Measurements from ENCODE around the gene MYL6B.

Gene MYL6B

DNA sequence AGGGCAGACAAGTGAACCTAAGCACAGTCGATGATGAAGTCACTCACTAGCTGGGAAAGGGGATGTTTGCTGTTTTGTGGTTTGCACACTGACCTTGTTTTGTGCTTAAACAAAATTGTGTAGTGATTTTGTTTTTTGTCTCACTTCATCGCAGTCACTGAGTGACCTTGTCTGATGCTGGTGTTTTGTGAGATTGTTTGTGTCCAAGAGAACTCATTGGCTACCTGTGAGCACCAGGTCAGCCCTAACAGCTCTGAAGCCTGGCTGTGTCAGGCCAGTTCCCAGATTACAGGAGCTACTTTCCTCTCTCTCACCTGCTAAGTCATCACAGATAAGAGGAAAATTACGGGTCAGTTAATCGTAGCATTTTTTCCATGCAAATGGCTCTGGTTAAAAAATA is 28.3 kb upstream of the MYL6B start:
- Histone ChIP-seq H4K20me1 (ENCODE audit: control insufficient read depth, insufficient read depth, low read depth, low read length) (no peaks in the 10 kb centered on the region), H3K27ac (ENCODE audit: low read depth, low read length) (peak overlapping the region; percentile 6; the same call in 1 of the 2 replicates), H3K9me3 (ENCODE audit: control insufficient read depth, insufficient read depth, low read length) (no peaks in the 10 kb centered on the region), H3K4me2 (ENCODE audit: low read length) (no peak overlapping the region), H3F3A (ENCODE audit: control insufficient read depth, insufficient read depth) (peaks cover 28% of the 10 kb centered on the region), H3K9me2 (replicated peaks; ENCODE audit: control insufficient read depth, low read length) (no peaks in the 10 kb centered on the region), H3K4me3 (ENCODE audit: low read length) (no peak overlapping the region), H3K4me1 (ENCODE audit: control insufficient read depth, low read length) (peaks cover 53% of the 10 kb centered on the region), H3K27me3 (ENCODE audit: control insufficient read depth, low read length) (no peaks in the 10 kb centered on the region), H3K36me3 (ENCODE audit: control insufficient read depth, low read length) (peaks cover 22% of the 10 kb centered on the region), H3K79me2 (ENCODE audit: control insufficient read depth, low read length) (peaks cover 40% of the 10 kb centered on the region)
- no peak for TF ChIP-seq EZH2phosphoT487 (IDR thresholded peaks at IDR 0.05; ENCODE audit: borderline replicate concordance, low read length)
- TF ChIP-seq, protein P1, sequence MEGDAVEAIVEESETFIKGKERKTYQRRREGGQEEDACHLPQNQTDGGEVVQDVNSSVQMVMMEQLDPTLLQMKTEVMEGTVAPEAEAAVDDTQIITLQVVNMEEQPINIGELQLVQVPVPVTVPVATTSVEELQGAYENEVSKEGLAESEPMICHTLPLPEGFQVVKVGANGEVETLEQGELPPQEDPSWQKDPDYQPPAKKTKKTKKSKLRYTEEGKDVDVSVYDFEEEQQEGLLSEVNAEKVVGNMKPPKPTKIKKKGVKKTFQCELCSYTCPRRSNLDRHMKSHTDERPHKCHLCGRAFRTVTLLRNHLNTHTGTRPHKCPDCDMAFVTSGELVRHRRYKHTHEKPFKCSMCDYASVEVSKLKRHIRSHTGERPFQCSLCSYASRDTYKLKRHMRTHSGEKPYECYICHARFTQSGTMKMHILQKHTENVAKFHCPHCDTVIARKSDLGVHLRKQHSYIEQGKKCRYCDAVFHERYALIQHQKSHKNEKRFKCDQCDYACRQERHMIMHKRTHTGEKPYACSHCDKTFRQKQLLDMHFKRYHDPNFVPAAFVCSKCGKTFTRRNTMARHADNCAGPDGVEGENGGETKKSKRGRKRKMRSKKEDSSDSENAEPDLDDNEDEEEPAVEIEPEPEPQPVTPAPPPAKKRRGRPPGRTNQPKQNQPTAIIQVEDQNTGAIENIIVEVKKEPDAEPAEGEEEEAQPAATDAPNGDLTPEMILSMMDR (IDR thresholded peaks at IDR 0.05; ENCODE audit: low read depth, low read length, poor library complexity, severe bottlenecking) = no peak

DNA sequence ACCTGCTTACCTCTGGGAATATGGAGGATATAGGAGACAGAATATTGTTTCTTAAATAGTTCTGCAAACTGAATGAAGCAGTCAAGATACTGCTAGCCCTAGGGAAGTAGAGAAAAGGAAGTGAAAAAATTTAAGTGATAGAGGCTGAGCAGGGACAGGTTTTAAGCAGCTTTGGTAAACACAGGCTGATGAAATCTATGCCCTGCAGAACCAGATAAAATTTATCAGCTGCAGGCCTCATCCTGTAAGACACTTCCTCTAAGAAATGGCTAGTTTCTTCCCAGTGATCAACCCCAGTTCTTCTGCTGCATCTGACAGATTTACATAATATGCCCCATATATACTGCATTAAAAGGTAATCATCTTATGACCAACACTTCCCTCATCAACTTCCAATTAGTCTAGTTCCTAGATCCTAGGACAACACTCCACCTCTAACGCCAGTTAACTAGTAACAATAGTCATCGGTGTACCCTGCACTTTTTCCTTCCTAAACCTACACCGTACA is 25.6 kb upstream of the MYL6B start:
- peak overlapping the region; percentile 93 for H3K4me2 ChIP-seq (ENCODE audit: low read length)
- H3K36me3 ChIP-seq (ENCODE audit: control insufficient read depth, low read length) = peaks cover 20% of the 10 kb centered on the region
- H3K4me1 ChIP-seq (ENCODE audit: control insufficient read depth, low read length) = peaks cover 54% of the 10 kb centered on the region
- no peaks in the 10 kb centered on the region for H3K27me3 ChIP-seq (ENCODE audit: control insufficient read depth, low read length)
- peak overlapping the region; percentile 75 for H3K4me3 ChIP-seq (ENCODE audit: low read length)
- no peaks in the 10 kb centered on the region for H4K20me1 ChIP-seq (ENCODE audit: control insufficient read depth, insufficient read depth, low read depth, low read length)
- no peaks in the 10 kb centered on the region for H3K9me2 ChIP-seq (replicated peaks; ENCODE audit: control insufficient read depth, low read length)
- peaks cover 43% of the 10 kb centered on the region for H3K79me2 ChIP-seq (ENCODE audit: control insufficient read depth, low read length)
- peak overlapping the region; percentile 82 for H3K27ac ChIP-seq (ENCODE audit: low read depth, low read length)
- peaks cover 5% of the 10 kb centered on the region; the same call in 1 of the 2 replicates for H3K9me3 ChIP-seq (ENCODE audit: control insufficient read depth, insufficient read depth, low read length)
- H3F3A ChIP-seq (ENCODE audit: control insufficient read depth, insufficient read depth) = peaks cover 28% of the 10 kb centered on the region
- no peak for TF ChIP-seq EZH2phosphoT487 (IDR thresholded peaks at IDR 0.05; ENCODE audit: borderline replicate concordance, low read length)
- TF ChIP-seq, protein P1 (IDR thresholded peaks at IDR 0.05; ENCODE audit: low read depth, low read length, poor library complexity, severe bottlenecking) = no peak

DNA sequence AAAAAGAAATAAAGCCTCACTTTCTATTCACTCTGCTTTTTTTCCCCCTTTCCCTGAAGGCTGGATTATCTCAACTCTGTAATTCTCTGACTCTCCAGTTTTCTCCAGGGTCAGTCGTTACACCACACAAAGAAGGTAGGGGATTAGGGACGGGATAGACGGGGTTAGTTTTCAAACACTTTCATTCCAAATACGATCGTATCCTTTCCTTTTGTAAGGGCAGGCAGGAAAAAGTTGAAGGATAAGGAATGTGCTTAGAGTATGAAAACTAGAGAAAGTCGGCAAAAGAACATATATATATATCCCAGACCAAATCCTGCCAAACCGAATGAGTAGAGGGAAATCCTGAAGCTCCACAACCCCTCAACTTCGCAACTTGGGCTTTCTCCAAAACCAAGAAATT is 24.9 kb upstream of the MYL6B start:
- Histone ChIP-seq H3K4me2 (ENCODE audit: low read length) (peak overlapping the region; percentile 93), H3F3A (ENCODE audit: control insufficient read depth, insufficient read depth) (peaks cover 28% of the 10 kb centered on the region), H3K9me3 (ENCODE audit: control insufficient read depth, insufficient read depth, low read length) (peaks cover 5% of the 10 kb centered on the region; the same call in 1 of the 2 replicates), H4K20me1 (ENCODE audit: control insufficient read depth, insufficient read depth, low read depth, low read length) (no peaks in the 10 kb centered on the region), H3K9me2 (replicated peaks; ENCODE audit: control insufficient read depth, low read length) (no peaks in the 10 kb centered on the region), H3K4me3 (ENCODE audit: low read length) (peak overlapping the region; percentile 75), H3K27ac (ENCODE audit: low read depth, low read length) (peak overlapping the region; percentile 82), H3K36me3 (ENCODE audit: control insufficient read depth, low read length) (peaks cover 26% of the 10 kb centered on the region), H3K4me1 (ENCODE audit: control insufficient read depth, low read length) (peaks cover 54% of the 10 kb centered on the region), H3K79me2 (ENCODE audit: control insufficient read depth, low read length) (peaks cover 40% of the 10 kb centered on the region), H3K27me3 (ENCODE audit: control insufficient read depth, low read length) (no peaks in the 10 kb centered on the region)
- TF ChIP-seq, protein P1 (IDR thresholded peaks at IDR 0.05; ENCODE audit: low read depth, low read length, poor library complexity, severe bottlenecking) = no peak
- no peak for TF ChIP-seq EZH2phosphoT487 (IDR thresholded peaks at IDR 0.05; ENCODE audit: borderline replicate concordance, low read length)

Data from DOHH2 (cell line).